GM18508 (cell line): ENCODE results near the gene NIPBL.

Experiments
- ATAC-seq: cut with Tn5 transposase; IDR thresholded peaks from one replicate; pipeline ENCODE4 v1.9.1; 2021; ENCODE audit warnings: moderate number of reproducible peaks; ENCODE audit not compliant: insufficient read depth, unreplicated experiment

The NIPBL gene

DNA sequence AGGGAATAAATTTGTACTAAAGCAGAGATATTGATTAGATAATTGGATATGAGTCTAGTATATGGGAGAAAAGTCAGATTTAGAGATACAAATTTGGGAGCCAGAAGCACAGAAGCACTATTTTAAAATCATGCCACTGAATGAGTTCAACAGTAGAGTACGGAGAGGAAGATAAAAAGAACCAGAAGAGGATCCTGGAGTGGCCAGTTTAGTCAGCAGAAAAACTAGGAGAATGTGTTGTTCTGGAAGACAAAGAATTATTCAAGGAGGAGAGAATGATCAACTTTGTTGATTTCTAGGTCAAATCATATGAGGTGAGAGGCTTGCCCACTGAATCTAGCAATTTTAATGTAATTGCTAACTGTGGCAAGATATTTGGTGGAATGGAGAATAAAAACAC is 67.0 kb downstream of the NIPBL start:
- ATAC-seq, result no peak

DNA sequence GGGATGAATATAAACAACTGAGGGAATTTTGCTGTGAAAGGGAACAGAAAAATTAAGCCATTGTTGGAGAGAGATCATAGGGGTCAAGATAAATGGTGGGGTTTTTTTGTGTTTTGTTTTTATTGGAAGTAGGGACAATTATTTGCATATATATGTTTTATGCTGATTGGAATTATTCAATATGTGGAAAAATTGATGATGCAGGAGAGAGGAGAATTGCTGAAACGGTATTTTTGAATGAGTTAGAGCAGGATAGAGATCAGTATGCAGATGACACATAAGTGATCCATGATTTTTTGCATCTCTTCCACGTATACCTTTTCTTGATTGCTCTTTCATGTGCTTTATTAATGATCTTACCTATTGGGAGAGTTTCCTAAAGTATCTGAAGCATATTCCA is 67.5 kb downstream of the NIPBL start:
- ATAC-seq, result no peak

DNA sequence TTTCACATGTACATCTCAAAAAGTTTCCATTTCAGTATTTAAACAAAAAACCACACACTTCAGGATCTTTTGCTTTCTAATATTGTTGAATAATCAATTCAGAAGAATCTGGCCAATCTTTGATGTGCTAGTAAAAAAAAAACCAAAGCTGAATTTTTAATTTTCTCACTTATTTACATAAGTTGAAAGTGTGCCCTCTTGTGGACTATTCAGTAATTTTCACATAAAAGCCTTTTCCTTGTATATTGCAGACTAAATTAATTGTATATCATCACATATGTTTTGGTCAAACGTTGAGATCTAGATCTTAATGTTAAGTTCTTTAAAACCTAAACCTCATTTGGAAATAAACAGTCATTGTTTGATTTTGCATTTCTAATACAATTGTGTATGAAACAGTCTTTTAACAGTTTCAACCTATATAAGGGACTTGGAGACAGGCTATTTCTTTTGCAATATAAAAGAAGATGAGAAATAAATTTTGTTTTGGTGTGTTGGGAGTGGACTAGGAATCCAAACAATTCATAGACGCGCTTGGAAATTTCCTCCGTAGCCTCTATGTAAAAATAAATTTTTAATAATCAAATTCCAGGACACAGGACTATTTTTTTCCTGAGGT is 68.1 kb downstream of the NIPBL start:
- ATAC-seq, result no peak

DNA sequence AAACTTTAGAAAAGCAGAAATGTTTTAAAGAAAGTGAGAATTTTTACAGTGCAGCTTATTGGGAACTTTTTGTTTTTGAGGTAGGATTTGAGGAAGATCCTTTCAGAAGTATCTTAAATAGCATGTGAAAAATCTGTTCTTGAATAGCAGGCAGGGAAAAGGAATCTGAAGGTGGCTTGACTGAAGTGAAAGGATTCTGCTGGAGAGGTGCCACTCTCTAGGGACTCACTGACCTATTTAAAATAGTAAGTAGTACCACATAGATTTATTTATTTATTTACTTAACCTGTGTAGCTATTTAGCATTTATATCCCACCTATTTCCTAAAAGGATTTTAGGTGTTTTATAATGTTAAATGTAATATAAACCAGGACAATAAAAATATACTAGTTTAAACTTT is 69.1 kb downstream of the NIPBL start:
- no peak for ATAC-seq

DNA sequence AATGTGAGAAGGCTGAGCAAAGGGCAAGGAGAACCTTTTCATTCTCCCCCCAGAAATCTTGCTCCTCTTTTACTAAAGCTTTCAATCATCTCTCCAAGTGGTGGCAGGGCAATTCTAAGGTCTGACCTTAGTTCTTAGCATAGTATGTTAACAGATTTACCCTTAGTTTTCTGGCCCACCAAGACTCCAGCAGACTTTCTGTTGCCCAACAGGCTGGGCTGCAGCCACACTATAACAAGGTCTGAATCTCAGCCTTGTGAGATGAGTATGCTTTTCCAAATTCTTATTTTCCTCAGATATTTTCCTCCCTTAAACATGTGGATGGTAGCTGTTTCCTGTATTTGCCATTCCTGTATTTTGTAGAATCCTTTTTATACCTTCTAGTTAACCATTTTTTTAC is 69.5 kb downstream of the NIPBL start:
- ATAC-seq, result no peak

DNA sequence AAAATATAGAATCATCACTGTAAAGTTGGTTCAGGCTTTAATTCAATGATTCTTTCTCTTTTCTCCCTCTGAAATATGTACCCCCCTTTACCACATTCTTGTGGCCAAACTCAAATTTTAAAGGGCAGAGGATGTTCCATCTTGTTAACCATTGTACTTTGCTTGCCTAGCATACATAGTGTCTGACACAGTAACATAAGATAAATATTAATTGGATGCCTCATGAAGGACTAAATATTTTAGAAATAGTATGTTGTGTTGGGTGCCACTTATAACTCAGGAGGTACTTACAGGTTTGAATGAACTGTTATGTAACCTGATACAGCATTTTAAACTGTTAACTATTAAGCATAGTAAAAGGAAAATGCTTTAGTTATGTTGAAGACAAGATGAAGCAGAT is 71.5 kb downstream of the NIPBL start:
- ATAC-seq, result no peak

DNA sequence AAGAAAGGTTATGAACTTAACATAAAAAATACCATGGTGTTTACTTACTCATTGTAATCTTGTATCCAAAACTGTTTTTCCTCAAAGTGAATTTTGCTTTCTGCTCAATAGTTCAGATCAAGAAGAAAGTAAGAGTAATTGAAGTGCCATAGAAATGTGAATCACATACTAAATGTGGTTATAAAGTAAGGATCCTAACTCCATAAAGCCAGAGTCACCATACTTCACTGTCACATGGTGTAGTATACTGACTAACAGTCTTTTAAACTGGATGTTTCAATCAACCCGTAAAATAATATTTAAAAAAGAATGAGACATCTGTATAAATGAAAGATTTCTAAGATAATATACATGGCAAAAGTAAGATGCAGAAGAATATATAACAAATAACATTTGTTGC is 72.1 kb downstream of the NIPBL start:
- ATAC-seq, result no peak

DNA sequence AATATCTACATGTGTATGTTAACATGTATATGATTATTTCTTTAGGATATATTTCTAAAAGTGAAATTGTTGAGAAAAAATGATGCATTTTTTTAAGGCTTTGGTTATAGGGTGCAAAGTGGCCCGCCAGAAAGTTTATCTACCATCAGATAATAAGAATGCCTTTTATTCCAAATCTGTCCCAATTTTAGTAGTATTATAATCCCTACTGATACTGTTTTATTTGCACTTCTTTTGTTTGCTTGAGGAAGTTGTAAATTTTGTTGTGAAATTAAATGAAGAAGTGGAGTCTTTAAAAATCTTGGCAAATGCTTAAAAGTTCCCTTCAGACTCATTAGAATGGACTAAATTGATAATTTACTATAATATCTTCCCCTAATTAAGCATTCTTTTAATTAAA is 73.0 kb downstream of the NIPBL start:
- no peak for ATAC-seq

DNA sequence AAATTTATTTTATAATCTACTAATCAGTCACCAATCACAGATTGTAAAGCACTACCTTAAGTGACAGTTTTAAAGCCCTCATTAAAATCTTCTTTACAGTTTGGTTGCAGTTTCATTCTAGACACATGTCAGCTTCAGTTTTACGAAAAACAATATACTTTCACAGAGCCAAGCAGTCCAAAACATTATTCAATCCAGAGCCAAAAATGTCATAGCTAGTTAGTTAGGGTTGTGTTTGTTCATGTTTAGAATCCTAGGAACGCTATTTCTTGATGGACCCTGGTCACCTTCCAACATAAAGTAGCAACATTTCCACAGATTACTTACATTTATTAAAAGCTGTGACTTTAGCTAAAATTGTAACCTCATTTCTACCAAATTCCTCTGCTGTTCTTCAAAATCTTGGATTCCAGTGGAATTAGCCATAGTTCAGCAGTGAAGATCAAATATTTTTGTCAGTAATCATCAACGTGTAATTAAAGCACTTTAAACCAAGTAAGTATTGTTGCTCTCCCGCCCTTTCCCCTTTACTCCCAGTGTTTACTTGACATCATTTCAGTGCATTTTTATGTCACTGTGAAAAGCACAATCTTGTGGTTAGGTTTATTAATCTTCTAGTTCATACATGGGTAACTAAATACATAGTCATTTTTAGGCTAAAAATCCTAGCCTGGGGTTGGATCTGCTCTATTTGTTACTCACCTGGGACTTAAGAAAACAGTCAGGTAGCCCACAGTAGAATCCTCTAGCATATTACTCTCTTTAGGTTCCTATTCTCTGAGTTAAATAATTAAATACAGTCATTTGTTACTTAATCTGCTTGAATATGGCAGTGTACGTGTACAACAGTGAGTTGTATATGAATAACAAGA is 74.3 kb downstream of the NIPBL start:
- no peak for ATAC-seq

DNA sequence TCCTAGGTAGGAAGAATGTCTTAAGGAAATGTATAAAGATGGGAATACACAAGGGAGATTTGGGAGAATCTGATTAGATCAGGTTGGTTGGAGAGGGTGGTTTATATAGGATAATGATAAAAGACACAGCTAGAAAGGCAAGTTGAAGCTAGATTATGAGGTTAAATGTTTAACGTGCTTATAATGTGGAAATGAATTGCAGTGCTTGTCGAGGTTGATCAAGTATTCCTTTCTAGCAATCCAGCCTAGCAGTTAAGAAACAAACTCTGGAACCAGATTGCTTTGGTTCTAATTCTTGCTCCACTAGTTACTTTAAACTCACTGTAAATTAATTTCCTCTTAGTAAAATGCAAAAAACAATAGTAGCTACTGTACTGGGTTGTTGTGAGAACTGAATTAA is 76.5 kb downstream of the NIPBL start:
- no peak for ATAC-seq

DNA sequence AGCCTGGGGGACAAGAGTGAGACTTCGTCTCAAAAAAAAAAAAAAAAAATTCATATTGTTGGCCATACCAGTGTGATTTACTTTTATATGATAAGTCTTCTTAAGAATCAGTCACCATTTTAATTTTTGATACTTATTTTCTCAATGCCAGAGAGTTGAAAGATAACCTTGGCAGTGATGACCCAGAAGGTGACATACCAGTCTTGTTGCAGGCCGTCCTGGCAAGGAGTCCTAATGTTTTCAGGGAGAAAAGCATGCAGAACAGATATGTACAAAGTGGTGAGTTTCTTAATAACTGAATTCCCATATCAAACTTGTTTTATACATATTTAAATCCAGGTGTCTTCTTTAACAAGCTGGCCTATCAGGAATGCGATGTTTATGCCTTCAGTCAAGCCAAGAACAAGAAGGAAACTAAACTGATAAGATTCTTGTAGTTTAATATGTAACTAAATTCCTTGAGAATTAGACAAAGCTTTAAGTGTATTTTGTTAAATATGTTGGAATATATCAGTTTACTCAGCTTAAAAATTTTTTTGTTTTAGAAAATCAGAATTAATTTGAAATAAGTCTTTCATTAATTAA is 81.5 kb downstream of the NIPBL start:
- ATAC-seq, result no peak

DNA sequence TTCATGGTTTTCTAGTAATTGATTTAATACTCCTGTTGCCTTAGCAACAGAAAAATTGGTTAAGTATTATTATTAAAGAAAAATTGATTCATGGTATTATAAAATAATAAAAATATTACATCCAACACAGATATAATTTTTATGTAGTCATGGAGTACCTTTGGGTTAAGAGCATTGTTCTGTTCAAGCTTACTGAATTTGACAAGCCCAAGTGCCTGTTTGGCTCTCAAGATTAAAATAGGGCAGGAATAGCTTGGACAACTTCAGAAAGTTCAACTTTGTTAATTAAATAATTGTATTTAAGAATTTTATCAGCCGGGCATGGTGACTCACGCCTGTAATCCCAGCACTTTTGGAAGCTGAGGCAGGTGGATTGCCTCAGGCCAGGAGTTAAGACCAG is 82.0 kb downstream of the NIPBL start:
- ATAC-seq, result no peak

DNA sequence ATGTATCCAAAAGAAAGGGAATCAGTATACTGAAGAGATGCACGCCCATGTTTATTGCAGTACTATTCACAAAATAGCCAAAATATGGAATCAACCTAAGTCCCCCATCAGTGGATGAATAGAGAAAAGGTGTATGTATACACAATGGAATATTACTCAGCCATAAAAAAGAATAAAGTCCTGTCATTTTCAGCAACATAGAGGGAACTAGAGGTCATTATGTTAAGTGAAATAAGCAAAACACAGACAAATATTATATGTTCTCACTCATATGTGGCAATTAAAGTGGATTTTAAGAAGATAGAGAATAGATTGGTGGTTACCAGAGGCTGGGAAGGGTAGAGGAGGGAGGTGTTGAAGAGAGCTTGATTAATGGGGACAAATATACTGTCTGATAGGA is 88.6 kb downstream of the NIPBL start:
- no peak for ATAC-seq

DNA sequence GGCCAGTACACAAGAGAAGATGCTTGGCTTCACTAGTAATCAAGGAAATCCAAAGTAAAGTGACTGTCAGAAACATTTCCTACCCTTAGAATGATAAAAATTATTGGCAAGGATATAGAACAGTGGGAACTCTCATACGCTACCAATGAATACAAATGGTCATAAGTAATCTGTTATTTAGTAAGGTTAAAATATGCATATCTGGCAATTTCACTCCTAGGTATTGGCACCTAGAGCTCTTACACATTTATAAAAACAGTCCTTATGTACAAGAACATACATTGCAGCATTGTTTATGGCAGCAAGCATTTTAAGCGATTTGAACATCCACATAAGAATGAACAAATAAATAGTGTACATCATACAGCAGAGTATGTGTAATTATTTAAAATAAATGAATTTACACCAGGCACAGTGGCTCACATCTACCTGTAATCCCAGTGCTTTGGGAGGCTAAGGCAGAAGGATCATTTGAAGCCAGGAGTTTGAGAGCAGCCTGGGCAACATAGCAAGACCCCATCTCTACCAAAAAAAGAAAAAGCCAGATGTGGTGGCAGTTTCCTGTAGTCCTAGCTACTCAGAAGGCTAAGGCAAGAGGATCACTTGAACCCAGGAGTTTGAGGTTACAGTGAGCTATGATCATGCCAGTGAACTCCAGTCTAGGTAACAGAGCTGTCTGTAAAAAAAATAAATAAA is 93.3 kb downstream of the NIPBL start:
- ATAC-seq, result no peak

DNA sequence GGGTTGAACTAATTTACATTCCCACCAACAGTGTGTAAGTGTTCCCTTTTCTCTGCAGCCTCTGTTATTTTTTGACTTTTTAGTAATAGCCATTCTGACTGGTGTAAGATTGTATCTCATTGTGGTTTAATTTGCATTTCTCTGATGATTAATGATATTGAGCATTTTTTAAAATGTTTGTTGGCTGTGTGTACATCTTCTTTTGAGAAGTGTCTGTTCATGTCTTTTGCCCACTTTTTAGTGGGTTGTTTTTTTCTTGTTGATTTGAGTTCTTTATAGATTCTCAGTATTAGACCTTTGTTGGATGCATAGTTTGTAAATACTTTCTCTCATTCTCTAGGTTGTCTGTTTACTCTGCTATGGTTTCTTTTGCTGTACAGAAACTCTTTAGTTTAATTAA is 101.6 kb downstream of the NIPBL start:
- no peak for ATAC-seq

DNA sequence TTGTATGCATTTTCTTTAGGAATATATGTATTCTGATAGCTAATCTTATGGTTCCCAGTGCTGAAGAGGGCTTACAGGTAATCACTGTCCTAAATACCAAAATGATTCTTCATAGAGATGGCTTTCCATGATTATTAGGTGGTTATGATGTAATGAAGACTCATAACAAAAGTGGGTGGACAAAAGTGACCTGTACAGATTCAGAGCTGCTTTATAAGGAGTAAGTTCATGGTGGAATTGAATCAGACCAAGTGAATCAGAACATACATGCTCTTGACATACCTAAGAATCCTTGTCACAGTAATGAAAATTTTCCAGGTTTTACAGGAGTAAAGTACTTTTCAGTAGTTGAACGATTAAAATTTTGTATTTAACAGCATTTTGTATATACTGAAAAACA is 105.6 kb downstream of the NIPBL start:
- no peak for ATAC-seq

DNA sequence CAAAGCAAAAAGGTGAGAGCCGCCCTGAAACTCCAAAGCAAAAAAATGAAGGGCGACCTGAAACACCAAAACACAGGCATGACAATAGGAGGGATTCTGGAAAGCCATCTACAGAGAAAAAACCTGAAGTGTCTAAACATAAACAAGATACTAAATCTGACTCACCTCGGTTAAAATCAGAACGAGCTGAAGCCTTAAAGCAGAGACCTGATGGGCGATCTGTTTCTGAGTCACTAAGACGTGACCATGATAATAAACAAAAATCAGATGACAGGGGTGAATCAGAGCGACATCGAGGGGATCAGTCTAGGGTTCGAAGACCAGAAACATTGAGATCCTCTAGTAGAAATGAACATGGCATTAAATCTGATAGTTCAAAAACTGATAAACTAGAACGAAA is 108.8 kb downstream of the NIPBL start:
- no peak for ATAC-seq

DNA sequence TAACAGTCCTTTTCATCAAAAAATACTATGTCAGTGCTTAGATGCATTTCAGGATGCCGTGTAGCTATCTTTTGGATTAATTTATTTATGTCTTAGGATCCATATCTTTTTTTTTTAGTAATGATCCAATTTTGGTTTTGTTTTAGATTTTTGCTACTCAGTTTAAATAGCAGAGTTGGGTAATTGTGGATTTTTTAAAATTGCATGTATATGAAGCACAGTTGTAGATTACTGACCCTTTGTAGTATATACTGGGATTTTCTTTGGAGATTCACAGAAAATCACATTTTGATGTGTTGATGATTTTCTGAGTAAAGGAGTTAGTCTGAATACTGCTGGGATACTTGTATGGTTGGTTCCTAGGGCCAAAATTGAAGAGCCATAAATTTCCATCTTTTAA is 111.8 kb downstream of the NIPBL start:
- no peak for ATAC-seq

DNA sequence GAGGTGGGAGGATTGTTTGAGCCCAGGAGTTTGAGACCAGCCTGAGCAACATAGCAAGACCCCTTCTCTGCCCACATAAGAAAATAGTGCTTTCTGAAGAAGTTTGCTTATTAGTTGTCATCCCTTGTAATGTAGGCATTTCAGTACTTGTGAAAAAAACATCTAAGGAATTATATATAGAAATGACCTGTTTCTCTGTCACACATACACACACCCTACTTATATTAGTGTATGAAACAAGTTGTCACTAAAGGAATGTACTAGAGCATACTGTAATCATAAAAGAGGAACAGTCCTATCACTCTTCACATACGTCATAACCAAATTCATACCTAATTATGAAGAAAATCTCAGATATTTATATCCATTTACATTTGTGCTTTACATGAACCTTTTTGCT is 122.0 kb downstream of the NIPBL start:
- ATAC-seq, result no peak

DNA sequence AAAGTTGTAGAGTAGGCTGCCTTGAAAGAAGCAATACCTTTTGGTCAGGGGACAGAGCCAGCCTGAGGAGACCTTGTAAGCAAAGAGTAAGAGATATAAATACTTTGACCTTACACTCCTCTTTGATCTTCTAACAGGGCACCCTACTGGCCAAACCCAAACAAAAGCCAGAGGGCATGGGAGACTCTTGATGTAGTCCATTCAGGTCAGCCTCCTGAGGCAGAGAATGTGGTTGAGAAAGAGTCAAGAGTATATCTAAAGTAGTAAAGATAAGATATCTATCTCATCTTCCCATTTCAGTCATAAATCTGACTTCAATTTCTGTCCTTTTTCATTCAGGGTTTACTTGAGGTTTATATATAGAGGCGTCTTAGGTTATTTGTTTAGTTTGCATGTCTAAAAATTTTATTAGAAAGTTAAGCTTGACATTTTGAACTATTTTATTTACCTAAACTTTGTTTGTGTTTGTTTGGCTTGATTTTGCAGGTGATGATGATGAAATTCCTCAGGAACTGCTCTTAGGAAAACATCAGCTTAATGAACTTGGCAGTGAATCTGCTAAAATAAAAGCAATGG is 125.7 kb downstream of the NIPBL start:
- ATAC-seq, result no peak

DNA sequence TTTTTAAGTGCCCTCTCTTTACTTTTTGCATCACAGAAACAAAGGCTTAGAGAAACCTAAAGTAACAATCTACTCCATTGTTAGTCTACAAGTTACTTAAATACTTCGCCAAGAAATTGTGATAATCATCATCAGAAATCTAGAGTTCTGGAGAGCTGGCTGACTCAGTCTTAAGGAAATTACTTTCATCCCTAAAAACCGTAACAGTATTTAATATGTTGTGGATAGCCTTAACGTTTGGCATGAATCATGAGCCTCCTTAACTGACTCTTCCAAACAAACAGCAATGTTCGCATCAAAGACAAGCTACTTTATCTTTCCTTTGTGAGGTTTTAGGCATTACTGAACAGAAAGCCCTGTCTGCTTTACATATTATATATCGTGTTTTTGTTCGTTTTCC is 128.7 kb downstream of the NIPBL start:
- no peak for ATAC-seq
